ENCODE measurements around the gene CANX.

Gene CANX

GRCh38 chr5:179779826-179780225, 81.1 kb downstream of the CANX start:
- DNase-seq = no peak

- DNase-seq = no peak
These were observed 81.6 kb downstream of the CANX start for GRCh38 chr5:179780362-179780761.

Measured in hippocampal formation (tissue), 2 donors.